H9 (cell line): ENCODE data around the gene ELANE. TPM values are rescaled to one million over a fixed set of nuclear protein-coding genes. Genes with fewer than 3 reads are reported as not detected.

Source experiments
- DNase-seq: peaks from one replicate; pipeline ENCODE4 v3.0.0-alpha.2; 2017
- H2AFZ ChIP-seq: one replicate; pipeline ENCODE4 v1.6.1; 2013; ENCODE audit warnings: mild to moderate bottlenecking, low read length, control low read depth, moderate library complexity
- H2AK5ac ChIP-seq: 2 replicates; pipeline ENCODE4 v1.6.1; 2013; ENCODE audit warnings: low read length, control low read depth, mixed read lengths; ENCODE audit not compliant: insufficient read length
- H2BK120ac ChIP-seq: one replicate; pipeline ENCODE4 v1.6.1; 2013; ENCODE audit warnings: low read depth, mild to moderate bottlenecking, low read length, control low read depth, inconsistent platforms; ENCODE audit not compliant: poor library complexity, severe bottlenecking
- H2BK12ac ChIP-seq: 2 replicates; pipeline ENCODE4 v1.6.1; 2013; ENCODE audit warnings: low read length, control low read depth, mixed read lengths, low read depth; ENCODE audit not compliant: insufficient read length
- H2BK15ac ChIP-seq: 2 replicates; pipeline ENCODE4 v1.6.1; 2013; ENCODE audit warnings: low read depth, low read length, control low read depth
- H2BK20ac ChIP-seq: one replicate; pipeline ENCODE4 v1.6.1; 2013; ENCODE audit warnings: low read depth, mild to moderate bottlenecking, low read length, control low read depth, inconsistent platforms; ENCODE audit not compliant: poor library complexity, severe bottlenecking
- H2BK5ac ChIP-seq: 2 replicates; pipeline ENCODE4 v1.6.1; 2013; ENCODE audit warnings: low read length, control low read depth, mixed read lengths; ENCODE audit not compliant: insufficient read length
- H3K14ac ChIP-seq: 2 replicates; pipeline ENCODE4 v1.6.1; 2013; ENCODE audit warnings: low read length, control low read depth; ENCODE audit not compliant: insufficient read depth
- H3K18ac ChIP-seq: 2 replicates; pipeline ENCODE4 v1.6.1; 2013; ENCODE audit warnings: low read depth, mild to moderate bottlenecking, mixed read lengths, low read length, control low read depth; ENCODE audit not compliant: insufficient read length
- H3K23ac ChIP-seq: 2 replicates; pipeline ENCODE4 v1.6.1; 2013; ENCODE audit warnings: low read length, control low read depth, mixed read lengths, low read depth; ENCODE audit not compliant: insufficient read length
- H3K23me2 ChIP-seq: 2 replicates; pipeline ENCODE4 v1.6.1; 2013; ENCODE audit warnings: low read depth, mild to moderate bottlenecking, mixed read lengths, low read length, control low read depth; ENCODE audit not compliant: insufficient read length, poor library complexity, severe bottlenecking
- H3K27ac ChIP-seq: 2 replicates; pipeline ENCODE4 v1.5.1; 2013; ENCODE audit warnings: low read length, control low read depth, mixed read lengths, low read depth; ENCODE audit not compliant: insufficient read length
- H3K27me3 ChIP-seq: 2 replicates; pipeline ENCODE4 v1.6.1; 2013; ENCODE audit warnings: low read length, control low read depth, inconsistent platforms; ENCODE audit not compliant: insufficient read depth
- H3K4ac ChIP-seq: 2 replicates; pipeline ENCODE4 v1.6.1; 2013; ENCODE audit warnings: low read depth, mild to moderate bottlenecking, control low read depth, inconsistent platforms, low read length, moderate library complexity
- H3K4me1 ChIP-seq: 2 replicates; pipeline ENCODE4 v1.6.1; 2013; ENCODE audit warnings: low read length, control low read depth, inconsistent platforms; ENCODE audit not compliant: insufficient read depth
- H3K4me2 ChIP-seq: 2 replicates; pipeline ENCODE4 v1.6.1; 2013; ENCODE audit warnings: low read length, control low read depth, mixed read lengths; ENCODE audit not compliant: insufficient read length, insufficient read depth
- H3K56ac ChIP-seq: 2 replicates; pipeline ENCODE4 v1.6.1; 2013; ENCODE audit warnings: low read depth, mild to moderate bottlenecking, mixed read lengths, low read length, control low read depth; ENCODE audit not compliant: insufficient read length
- H3K79me1 ChIP-seq: 2 replicates; pipeline ENCODE4 v1.6.1; 2013; ENCODE audit warnings: low read depth, mild to moderate bottlenecking, moderate library complexity, low read length, control low read depth, inconsistent platforms; ENCODE audit not compliant: insufficient read depth, poor library complexity, severe bottlenecking
- H3K79me2 ChIP-seq: 2 replicates; pipeline ENCODE4 v1.6.1; 2013; ENCODE audit warnings: low read length, control low read depth, inconsistent platforms; ENCODE audit not compliant: insufficient read depth
- H3K9ac ChIP-seq: 2 replicates; pipeline ENCODE4 v1.6.1; 2013; ENCODE audit warnings: low read length, control low read depth, mixed read lengths; ENCODE audit not compliant: insufficient read length; ENCODE audit errors: extremely low read depth
- H3K9me3 ChIP-seq: one replicate; pipeline ENCODE4 v1.6.1; 2013; ENCODE audit warnings: low read depth, low read length, inconsistent platforms; ENCODE audit not compliant: control insufficient read depth
- H3T11ph ChIP-seq: one replicate; pipeline ENCODE4 v1.6.1; 2013; ENCODE audit warnings: mild to moderate bottlenecking, low read length, control low read depth, inconsistent platforms
- H4K20me1 ChIP-seq: one replicate; pipeline ENCODE4 v1.6.1; 2013; ENCODE audit not compliant: control insufficient read depth, insufficient read length, insufficient read depth
- H4K5ac ChIP-seq: 2 replicates; pipeline ENCODE4 v1.6.1; 2013; ENCODE audit warnings: low read depth, mild to moderate bottlenecking, mixed read lengths, low read length, control low read depth; ENCODE audit not compliant: insufficient read length
- H4K8ac ChIP-seq: replicated peaks from 2 replicates; pipeline ENCODE4 v1.6.1; 2013; ENCODE audit warnings: low read length, control low read depth, mixed read lengths, low read depth; ENCODE audit not compliant: insufficient read length
- H4K91ac ChIP-seq: 2 replicates; pipeline ENCODE4 v1.6.1; 2013; ENCODE audit warnings: low read depth, mild to moderate bottlenecking, moderate library complexity, mixed read lengths, low read length, control low read depth; ENCODE audit not compliant: insufficient read length
- H3K27ac Mint-ChIP-seq, 3 experiments: 2 replicates in 2 of 3; 3 replicates in 1 of 3; pipeline ENCODE4 v1.8.0; 2020 to 2021; ENCODE audit warnings: mixed read lengths in 3 of 3, mild to moderate bottlenecking in 1 of 3, moderate library complexity in 1 of 3
- H3K27me3 Mint-ChIP-seq: 2 replicates; pipeline ENCODE4 v1.8.0; 2021; ENCODE audit warnings: low read depth, mild to moderate bottlenecking, moderate library complexity, mixed read lengths
- H3K36me3 Mint-ChIP-seq, 3 experiments: 2 replicates in 2 of 3; 3 replicates in 1 of 3; pipeline ENCODE4 v1.8.0; 2020 to 2021; ENCODE audit warnings: low read depth in 3 of 3, mixed read lengths in 3 of 3; ENCODE audit not compliant: insufficient read depth in 1 of 3
- H3K4me1 Mint-ChIP-seq, 2 experiments: 2 replicates each; pipeline ENCODE4 v1.8.0; 2020; ENCODE audit warnings: mixed read lengths in 2 of 2
- H3K4me3 Mint-ChIP-seq, 2 experiments: 2 replicates in 1 of 2; 3 replicates in 1 of 2; pipeline ENCODE4 v1.8.0; 2020 to 2021; ENCODE audit warnings: mild to moderate bottlenecking in 2 of 2, mixed read lengths in 2 of 2, moderate library complexity in 1 of 2
- H3K9me3 Mint-ChIP-seq, 2 experiments: 2 replicates in 1 of 2; 3 replicates in 1 of 2; pipeline ENCODE4 v1.8.0; 2020; ENCODE audit warnings: mild to moderate bottlenecking in 2 of 2, mixed read lengths in 2 of 2, moderate library complexity in 1 of 2
- WGBS: extraction: QIAGEN DNeasy Blood & Tissue Kit; methylation state at CpG from one replicate; pipeline ENCODE4 v1.1.7; 2013; ENCODE audit warnings: missing lambda C conversion rate, low lambda C conversion rate, mixed read lengths; ENCODE audit not compliant: insufficient read length; ENCODE audit errors: extremely low coverage; 5-methylcytosine and 5-hydroxymethylcytosine counted together
- total RNA-seq: library from RNA; stranded (reverse); gene quantifications from 2 replicates; pipeline ENCODE4 v1.2.1, GENCODE V29; 2021
- TF ChIP-seq, protein P1 (sequence below): fragments of 200-600 bp; sonication (generic); conservative IDR thresholded peaks from 3 replicates; pipeline ENCODE4 v1.8.0; 2021; ENCODE audit warnings: antibody characterized with exemption, mild to moderate bottlenecking

The ELANE gene
- total RNA-seq, 1 experiment from 2014 or later, result not detected

DNA sequence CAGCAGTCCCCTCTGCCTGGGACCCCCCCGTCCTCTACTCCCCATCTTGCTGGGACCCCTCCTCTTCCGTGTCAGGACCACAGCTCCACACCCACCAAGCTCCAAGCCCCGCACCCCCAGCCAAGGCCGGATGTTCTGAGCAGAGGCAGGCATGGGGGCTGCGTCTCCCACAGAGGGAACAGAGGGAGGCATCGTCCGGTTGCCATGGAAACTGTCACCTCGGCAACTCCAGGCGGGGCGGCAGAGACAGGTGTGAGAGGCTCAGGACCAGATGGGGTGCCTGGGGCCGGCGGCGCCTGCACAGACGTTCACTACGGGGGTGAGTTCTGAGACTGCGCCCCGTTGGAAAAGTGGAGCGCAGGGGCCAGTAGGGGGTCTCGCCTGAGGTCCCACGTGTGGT is 46.6 kb downstream of the ELANE start:
- no peaks in the 10 kb centered on the region for H3K9me3 ChIP-seq
- DNase-seq, result no peak

More for the DNA sequence above, 46.6 kb downstream of the ELANE start:
- H3K27ac Mint-ChIP-seq, result peak overlapping the region in 2 of 3 experiments; percentile 16 to 88; a peak in 1 of 7 replicates
- H3K4me3 Mint-ChIP-seq, result peak overlapping the region in 1 of 2 experiments; percentile 49; a peak in 2 of 5 replicates
- peaks cover 2 to 25% of the 10 kb centered on the region in 2 experiments; a peak in 3 of 4 replicates for H3K4me1 Mint-ChIP-seq
- Histone ChIP-seq H4K20me1 (no peaks in the 10 kb centered on the region), H3K18ac (no peak overlapping the region), H3K4me1 (no peaks in the 10 kb centered on the region; the same call in 1 of the 2 replicates), H3K9ac (no peak overlapping the region), H3T11ph (no peak overlapping the region), H3K79me1 (no peaks in the 10 kb centered on the region), H3K4me2 (no peak overlapping the region), H4K91ac (no peak overlapping the region), H2BK15ac (no peak overlapping the region), H4K5ac (no peak overlapping the region), H3K23ac (no peak overlapping the region), H2BK12ac (no peak overlapping the region), H2BK5ac (no peak overlapping the region), H3K14ac (no peak overlapping the region), H3K56ac (no peak overlapping the region), H3K79me2 (no peaks in the 10 kb centered on the region; the same call in 1 of the 2 replicates), H2AK5ac (no peak overlapping the region), H3K27ac (no peak overlapping the region), H2BK20ac (no peak overlapping the region), H4K8ac (no peak overlapping the region), H3K4ac (no peak overlapping the region), H3K23me2 (no peaks in the 10 kb centered on the region), H2BK120ac (no peak overlapping the region), H2AFZ (no peak overlapping the region), H3K27me3 (no peaks in the 10 kb centered on the region)
- H3K36me3 Mint-ChIP-seq, result peaks cover 2 to 23% (median 22%) of the 10 kb centered on the region in 3 experiments; a peak in 5 of 7 replicates
- no CpG with 5 or more reads among the region's 20 CpGs for WGBS
- H3K27me3 Mint-ChIP-seq, result no peaks in the 10 kb centered on the region; the same call in 1 of the 2 replicates
- no peaks in the 10 kb centered on the region for H3K9me3 Mint-ChIP-seq
- TF ChIP-seq, protein P1, sequence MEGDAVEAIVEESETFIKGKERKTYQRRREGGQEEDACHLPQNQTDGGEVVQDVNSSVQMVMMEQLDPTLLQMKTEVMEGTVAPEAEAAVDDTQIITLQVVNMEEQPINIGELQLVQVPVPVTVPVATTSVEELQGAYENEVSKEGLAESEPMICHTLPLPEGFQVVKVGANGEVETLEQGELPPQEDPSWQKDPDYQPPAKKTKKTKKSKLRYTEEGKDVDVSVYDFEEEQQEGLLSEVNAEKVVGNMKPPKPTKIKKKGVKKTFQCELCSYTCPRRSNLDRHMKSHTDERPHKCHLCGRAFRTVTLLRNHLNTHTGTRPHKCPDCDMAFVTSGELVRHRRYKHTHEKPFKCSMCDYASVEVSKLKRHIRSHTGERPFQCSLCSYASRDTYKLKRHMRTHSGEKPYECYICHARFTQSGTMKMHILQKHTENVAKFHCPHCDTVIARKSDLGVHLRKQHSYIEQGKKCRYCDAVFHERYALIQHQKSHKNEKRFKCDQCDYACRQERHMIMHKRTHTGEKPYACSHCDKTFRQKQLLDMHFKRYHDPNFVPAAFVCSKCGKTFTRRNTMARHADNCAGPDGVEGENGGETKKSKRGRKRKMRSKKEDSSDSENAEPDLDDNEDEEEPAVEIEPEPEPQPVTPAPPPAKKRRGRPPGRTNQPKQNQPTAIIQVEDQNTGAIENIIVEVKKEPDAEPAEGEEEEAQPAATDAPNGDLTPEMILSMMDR, result no peak
